Mononuclear cell (primary cell): ENCODE results near the gene ARMCX1. TPM values are rescaled to one million over a fixed set of nuclear protein-coding genes. Genes with fewer than 3 reads are reported as not detected.

Experiments used
- total RNA-seq: library from RNA; depleted of rRNA; stranded (reverse); fragments of >200 nt; gene quantifications from one replicate; pipeline ENCODE4 v1.2.3, GENCODE V29; 2012

Gene ARMCX1
- total RNA-seq, 1 donor = 1.9 TPM

Other genes with a start within 250 kb of the ARMCX1 start
- gene TIMM8A, start 201.8 kb upstream of the ARMCX1 start, total RNA-seq = 1.8 TPM
- gene BTK, start 164.4 kb upstream of the ARMCX1 start, total RNA-seq = 33.1 TPM
- gene RPL36A, start 159.5 kb upstream of the ARMCX1 start, total RNA-seq = 245 TPM
- 33.2 TPM for gene GLA, start 142.6 kb upstream of the ARMCX1 start, total RNA-seq
- gene HNRNPH2, start 142.3 kb upstream of the ARMCX1 start, total RNA-seq = 75.5 TPM
- gene ARMCX4, start 65.1 kb upstream of the ARMCX1 start, total RNA-seq = 5.4 TPM
- 15.2 TPM for gene ARMCX6, start 67.5 kb downstream of the ARMCX1 start, total RNA-seq
- 22.6 TPM for gene ARMCX3, start 72.6 kb downstream of the ARMCX1 start, total RNA-seq
- gene ARMCX2, start 109.3 kb downstream of the ARMCX1 start, total RNA-seq = 0.94 TPM